NCI-H510A (cell line): Measurements from ENCODE around the gene SLC1A5.

ENCODE experiments used
- DNase-seq: peaks from one replicate; lab custom pipeline; 2025; lab: John Stamatoyannopoulos, UW

The SLC1A5 gene

DNA sequence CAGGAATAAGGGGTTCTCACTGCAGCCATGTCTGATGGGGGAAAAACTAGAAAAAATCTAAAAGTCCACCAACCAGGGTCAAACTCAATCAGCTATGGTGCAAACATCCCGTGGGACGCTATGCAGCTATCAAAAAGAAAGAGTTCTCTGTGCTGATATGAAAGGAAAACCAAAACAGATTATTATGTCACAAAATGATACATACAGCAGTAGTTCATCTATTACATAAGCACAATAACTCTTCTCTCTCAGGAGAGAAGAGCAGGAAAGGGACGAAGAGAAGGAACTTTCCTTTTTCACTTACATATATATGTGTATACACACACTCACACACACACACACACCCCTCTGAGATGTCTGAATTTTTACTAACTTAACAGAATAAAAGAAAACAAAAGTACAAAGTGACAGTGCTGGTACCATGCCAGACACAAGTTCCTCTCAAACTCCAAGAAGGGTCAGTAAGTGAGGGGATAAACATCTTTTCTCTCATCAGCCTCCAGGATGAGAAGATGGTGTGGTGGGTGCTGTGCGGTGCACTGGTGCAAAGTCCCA lies 45.4 kb downstream of the SLC1A5 start:
- DNase-seq: no peak

DNA sequence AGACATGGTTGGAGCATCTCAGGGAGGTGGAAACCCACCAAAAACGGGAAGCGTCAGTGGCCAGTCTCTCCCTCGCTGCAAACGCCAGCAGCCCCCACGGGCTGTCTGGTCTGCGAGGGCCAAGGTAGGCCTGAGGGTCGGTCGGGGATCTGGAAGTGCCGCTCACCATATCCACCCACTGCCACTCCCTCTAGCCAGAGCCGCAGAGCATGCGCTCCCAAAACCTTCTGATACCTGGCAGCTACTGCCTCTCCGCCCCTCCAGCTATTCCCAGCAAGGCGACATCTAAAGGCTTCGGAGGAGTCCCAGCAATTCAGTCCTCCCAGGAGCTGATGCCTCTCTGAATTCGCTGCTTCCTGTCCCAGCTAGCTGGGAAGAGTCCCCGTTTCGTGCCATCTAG lies 46.9 kb downstream of the SLC1A5 start:
- no peak for DNase-seq

DNA sequence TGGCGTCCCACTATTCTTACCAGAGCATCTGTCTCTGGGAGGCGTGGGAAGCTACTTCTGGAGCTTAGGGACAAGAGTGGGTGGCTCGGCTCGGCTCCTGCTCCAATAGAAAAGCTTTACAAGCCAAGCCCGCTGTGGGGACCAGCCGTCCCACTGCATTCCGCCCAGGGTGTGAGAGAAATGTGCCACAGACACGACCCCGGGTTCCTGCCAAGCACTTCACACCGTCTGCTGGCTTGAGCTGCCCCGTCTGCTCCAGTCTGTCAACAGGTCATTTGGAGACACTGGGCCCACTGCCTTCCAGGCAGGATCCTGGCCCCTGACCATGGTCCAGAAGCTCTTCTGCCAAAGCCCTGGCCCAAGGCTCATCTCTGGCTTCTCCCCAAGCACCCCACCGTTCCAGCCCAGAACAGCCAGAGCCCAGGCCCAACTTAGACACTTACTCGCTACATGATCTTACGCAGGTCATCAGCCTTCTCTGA lies 49.1 kb downstream of the SLC1A5 start:
- no peak for DNase-seq

DNA sequence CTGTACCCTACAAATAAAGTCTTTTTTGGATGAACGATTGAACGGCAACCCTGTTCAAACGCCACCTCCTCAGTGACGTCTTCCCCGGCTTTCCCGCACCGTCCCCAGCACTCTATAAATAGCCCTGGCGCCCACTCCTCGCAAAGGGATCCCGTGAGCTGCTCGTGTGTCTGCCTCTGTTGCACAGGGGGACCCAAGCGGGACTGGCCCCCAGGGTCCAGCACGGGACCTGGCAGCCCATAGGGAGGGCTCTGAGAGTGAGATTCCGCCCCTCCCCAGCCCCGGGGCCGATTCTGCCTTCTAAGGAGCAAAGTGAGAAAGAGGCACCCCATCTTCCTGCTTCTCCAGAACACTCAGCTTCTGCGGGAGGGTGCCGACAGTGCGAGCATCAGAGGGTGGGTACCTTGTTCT lies 50.6 kb downstream of the SLC1A5 start:
- DNase-seq: no peak

DNA sequence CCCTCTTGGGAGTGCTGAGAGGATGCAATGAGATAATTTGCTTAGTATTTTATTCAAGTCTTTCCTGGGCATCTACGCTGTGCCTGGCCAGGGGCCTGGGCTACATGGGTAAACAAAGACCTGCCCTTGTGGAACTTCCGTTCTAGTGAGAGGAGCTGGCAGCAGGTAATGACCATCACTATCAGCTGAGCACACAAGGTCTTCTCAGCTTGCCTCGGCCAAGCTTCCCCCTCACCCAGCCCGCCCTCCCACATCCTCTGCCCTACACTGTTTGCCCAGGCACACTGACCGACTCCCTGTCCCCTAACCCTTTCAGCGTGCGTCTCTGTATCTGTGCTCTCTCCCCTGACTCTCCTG lies 51.1 kb downstream of the SLC1A5 start:
- no peak for DNase-seq

DNA sequence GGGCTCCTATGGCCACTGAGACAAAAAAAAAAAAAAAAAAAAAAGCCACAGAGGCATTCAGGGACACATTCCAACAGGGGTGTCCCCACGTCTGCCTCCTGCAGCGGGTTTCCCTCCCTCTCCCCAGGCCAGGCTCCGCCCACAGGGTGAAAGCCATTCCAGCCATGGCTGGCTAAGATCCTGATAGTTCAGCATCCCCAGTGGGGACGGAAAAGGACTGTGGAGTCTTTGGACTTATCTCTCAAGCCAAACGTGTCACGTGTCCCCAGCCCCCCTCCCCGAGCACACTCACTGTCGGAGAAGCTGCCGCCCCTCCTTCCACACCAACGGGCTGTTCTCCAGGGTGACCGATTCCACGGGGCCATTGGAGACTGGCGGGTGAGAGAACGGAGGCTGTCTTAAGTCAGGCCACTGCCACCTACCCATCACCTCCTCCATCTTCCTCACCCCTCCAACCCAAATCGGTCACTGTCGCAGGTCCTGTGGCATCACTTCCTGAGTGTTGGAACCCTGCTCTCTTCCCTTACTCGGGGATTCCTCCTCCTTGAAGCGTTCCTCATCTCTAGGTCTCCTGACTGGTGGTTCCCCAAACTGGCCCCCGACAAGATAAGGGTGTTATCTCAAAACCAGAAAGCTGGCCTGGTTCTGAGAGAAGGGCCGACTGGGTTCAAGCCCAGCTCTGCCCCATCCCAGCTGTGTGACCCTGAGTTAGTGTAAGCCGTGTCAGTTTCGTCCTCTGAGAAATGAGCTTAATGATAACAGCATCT lies 51.7 kb downstream of the SLC1A5 start:
- no peak for DNase-seq

DNA sequence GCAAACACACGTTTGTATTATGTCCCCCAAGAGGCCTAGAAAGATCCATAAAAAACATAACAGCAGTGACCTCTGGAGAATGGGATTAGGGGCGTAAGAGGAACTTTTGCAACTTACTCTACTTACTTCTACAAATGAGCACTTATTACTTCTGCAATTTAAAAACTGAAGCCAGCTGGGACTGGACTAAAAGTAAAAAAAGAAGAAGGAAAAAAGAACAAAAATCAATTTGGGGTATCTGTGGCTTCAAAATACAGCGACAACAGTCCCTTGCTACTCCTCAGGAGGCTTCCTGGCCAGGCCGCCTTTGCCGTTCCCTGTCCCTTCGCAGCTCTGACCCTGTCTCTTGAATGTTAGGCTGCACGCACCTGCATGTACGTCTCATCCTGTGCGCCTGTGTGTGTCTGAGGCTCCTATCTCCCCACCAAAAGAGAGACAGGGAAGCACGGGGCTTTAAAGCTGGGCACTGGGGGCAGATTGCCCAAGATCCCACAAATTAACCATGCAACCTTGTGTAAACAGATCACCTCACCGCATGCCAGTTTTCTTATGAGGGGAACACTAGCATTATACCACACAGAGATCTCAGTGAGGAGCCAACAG lies 54.6 kb downstream of the SLC1A5 start:
- no peak for DNase-seq

DNA sequence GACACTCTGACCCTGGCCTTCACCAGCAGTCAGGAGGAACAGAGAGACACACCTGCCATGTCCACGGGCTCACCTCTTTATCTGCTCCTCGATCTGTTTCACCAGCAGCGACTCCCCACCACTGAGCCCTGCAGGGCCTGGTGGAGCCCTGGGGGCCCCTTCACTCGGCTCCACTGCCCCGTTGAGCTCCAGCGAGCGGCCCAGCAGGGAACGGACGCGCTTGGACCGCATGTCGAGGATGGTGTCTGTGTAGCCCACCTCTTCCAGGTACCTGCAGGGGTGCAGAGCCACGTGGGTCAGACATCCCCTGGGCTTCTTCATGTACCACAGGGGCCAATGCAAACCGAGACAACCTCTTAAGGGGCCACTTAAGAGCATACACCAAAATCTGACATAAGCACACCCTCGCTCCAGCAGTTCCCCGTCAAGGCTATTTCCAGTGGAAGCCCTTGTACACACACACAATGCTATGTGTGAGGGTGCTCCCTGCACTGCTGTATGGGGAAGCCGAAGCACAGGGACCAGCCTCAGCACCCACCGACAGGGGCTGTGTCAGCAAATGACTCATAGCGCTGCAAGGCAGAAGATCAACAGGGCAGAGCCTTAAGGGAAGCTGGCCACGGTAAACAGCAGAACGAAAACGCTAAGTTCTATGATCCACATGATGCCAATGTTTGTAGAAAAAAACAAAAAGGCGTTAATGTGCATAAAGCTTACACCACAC lies 55.3 kb downstream of the SLC1A5 start:
- DNase-seq: no peak

DNA sequence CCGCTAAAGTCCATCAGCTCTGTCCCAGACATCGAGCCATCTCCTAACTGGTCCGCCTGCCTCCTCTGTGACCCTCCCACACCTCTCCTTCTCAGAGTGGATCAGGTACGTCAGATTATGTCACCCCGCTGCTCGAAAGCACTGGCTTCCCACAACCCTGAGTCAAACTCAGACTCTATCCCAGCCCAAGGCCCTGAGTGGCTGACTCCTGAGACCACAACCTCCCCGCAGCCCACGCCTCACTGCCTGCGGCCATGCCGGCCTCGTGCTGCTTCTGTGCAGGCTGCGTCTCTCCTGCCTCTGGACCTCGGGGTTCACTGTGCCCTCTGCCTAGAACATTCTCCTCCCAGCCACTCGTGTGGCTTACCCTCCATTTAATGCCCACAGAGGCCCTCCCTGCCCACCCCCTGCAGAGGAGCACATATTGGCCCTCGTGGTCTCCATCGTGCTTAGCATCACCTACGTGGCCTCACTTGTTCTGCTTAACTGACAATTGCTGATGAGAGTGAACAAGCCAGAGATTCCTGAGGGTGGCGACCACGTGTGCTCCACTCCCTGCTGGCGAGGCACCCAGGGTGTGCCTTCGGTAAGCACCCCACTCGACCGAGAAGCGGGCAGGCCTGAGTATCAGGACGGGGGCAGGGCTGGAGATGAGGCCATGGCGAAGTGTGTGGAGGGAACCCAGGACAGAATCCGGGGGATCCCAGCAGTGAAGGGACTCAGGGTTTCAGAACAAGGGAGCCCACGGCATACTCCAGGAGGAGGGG lies 56.0 kb downstream of the SLC1A5 start:
- no peak for DNase-seq

DNA sequence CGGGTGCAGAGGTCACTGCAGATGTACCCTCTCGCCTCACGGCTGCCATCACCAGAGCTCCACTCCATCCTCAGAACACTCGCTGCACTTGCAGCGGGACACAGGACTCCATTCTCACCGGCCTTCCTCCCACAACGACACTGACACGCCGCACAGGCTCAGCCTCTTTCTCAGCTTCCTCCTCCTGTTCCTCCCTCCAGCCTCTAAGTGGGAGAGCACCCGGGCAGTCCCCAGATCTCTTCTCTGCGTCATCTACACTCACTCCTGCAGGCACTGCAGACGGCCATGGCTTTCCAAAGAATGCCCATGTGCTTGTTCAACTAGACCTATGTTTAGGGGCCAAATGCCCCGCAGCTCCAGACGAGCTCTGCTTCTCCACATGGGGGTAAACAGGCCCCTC lies 56.8 kb downstream of the SLC1A5 start:
- DNase-seq: no peak

DNA sequence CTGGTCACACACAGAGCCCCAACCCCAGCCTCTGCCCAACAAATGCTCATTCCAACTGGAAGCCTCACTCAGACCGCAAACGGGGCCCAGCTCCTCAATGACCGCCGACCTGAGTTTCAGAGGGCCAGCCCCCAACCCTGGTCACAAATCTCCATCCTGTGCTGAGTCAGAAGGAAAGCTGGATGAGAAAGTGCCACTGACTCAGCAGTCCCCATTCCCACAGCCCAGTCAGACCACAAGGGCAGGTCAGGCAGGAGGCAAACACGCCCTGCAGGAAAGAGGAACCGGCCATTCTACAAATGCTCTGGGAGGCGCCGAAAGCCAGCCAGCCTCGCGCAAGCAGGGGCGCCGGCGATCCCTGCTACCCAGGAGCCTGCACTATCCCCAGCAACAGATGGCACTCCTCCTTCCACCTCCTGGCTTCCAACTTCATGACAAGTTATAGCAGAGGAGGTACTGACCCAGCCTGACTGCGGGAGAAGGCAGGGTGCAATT lies 57.3 kb downstream of the SLC1A5 start:
- DNase-seq: no peak

DNA sequence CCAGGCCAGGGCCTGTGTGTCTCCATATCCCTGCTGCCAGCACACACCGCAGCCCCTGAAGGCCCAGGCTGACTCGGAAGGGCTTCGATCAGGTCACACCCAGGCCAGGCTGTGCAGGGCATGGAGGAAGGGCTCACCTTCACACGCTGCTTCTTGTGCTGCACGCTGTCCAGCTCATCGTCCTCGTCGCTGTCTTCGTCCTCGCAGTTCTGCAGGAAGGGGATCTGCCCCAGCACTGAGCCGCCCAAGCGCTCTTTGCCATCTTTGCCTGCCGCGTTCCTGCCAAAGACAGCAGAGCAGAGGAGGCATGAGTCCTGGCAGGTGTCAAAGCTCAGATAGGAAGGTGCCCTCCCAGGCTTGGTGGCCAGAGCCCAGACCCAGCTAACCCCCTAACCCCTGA lies 57.8 kb downstream of the SLC1A5 start:
- no peak for DNase-seq

DNA sequence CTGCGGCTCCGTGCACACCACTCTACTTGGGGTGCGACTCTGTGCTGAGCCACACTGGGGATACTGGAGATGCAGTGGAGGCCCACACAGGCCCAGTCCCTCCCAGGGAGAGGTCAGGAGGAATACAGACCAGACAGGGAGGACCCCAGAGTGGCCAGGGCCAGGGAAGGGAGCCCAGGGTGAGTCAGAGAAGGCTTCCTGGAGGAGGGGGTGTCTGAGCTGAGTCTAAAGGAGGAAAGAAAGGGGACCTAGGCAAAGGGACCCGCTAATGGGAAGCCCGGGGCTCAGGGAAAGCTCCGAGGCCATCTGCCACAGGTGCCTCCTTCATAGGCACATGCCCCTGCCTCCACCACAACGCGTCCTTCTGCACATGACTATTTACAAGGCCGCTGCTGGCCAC lies 58.2 kb downstream of the SLC1A5 start:
- no peak for DNase-seq

DNA sequence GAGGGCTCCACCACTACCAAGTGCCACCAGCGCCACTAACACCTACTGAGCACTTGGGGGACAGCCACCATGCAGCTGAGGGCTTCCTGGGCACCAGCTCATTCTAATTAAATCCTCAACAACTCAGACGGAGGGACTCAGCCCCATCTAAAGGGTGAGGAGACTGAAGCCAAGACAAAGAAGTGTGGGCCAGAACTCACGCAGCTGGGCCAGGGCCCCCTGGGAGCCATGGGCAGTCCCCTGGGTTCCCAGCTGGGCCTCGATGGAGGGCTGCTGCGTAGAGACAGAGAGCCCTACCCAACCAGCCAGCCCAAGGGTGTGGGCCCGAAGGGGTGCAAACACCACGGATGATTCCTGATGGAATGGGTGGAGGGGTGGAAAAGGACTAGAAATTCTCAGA lies 58.7 kb downstream of the SLC1A5 start:
- DNase-seq: no peak

DNA sequence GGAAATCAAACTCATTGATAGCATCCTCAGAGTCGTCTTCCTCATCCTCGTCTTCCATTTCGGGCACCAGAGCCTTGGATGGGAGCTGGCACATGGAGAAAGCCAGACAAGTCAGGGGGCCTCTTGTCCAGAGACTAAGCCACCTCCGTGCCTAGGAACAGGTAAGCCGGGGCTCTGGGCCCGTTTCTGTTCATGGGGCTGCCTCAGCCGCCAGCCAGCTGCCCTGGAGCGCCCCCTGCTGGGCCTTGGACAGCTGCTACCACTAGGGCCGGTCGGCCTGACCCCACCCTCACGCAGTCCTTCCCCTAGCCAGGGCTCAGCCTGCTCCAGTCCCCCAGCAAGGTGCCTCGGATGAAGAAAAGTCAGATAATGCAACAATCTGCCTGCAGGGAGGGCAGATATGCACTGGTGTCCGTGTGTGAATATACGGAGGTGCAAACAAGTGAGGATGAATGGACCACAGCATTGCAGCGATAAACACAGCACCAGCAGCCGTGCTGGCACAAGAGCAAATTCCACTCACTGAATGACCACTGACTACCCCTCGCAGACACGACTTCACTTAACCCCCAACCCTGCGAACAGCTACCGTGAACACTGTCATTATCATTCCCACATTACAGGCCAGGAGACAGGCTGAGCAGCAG lies 59.6 kb downstream of the SLC1A5 start:
- no peak for DNase-seq

DNA sequence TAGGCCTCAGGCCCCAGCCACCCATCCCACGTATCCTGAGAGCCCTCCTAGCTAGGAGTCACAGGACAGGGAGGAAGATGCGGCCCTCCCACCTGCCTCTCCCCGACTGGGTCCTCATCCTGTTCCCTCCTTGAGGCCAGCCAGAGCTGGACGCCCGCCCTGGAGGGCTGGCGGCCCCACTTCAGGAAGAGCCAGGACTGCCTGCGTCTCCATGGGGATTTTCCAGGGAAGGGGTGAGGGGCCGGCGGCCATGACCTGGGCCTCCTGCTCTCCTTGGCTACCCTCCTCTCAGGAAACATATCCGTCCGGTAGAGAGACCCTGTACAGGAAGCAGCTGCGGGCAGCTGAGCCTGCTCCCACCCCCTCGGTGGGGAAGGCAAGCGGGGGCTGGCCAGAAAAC lies 60.2 kb downstream of the SLC1A5 start:
- no peak for DNase-seq

DNA sequence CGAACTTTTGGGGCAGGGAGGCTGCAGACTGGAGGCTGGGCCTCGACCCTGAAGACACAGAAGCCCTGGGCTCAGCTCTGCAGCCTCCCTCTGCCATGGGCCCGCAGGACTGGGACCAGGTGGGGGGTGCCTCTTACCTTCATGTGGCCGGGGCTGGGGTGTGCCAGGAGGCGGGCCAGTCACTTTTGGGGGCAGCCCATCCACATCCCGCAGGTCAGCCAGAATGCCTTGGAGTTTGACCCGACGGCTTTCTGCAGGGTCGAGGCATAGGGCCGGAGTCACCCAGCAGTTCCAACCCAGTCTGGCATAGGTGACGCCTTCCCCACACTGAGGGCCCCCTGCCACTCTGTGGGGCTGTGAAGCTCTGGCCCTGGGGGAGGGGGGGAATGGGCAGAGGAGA lies 60.6 kb downstream of the SLC1A5 start:
- no peak for DNase-seq

DNA sequence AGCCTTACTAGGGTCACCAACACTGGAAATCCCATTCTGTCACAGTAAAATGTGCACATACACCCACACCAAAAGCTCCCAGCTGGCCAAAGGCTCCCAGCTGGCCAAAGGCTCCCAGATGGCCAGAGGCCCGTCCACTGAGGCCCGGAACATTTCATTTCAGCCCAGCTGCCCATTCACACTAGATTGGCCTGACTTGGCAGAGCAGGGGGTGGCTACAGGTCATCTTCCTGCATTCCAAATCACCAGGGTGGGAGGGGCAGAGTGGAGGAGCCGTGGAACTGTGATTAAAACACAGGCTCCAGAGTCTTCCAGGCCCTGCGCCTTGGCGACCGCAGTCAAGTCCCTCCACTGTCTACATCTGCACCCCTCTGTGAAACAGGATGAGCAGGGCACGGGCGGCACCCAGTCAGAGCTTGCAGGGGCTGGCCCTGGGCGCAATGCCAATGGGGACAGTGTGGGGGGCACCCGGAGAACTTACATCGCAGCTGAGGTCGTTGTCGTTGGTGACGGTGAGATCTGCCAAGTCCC lies 61.4 kb downstream of the SLC1A5 start:
- no peak for DNase-seq

DNA sequence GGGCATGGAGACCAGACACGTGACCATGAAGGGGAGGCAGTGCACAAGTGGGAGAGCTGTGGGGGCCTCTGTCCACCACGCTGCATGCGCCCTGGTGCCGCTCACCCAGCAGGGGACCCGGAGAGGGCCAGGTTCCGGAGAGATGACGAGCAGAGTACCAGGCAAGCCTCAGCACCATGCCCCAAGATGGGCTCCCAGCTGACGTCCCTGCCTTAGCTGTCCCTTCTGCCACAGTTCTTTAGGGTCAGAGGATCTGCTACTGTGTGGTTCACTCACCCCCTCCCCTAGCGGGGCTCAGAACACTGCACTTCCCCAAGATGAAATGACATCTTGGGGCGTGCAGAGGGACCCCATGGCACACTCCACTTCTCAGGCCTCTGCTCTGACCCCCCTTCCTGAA lies 61.8 kb downstream of the SLC1A5 start:
- DNase-seq: no peak

DNA sequence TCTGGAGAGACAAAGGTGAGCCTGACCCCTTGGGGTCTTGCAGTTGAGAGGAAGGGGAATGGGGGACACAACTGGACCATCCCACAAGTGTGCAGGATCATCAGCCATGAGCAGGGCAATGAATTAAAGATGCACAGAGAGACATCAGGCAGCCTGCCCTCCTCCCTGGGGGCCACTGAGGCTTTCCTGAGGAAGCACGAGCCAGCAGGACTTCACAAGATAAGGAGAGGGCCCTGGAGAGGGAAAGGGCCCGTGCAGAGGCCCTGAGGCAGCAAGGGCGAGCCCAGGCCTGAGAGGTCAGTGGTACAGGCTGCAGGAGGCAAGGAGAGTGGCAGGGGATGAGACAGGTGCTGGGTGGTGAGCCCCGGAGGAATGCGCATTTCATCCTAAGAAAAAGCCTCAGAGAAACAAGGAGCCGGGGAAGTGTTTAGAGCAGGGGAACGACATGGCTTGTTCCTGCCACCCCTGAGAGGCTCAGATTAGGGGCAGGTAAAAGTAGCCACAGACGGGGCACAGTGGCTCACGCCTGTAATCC lies 62.5 kb downstream of the SLC1A5 start:
- no peak for DNase-seq
